ENCODE data around the gene XPR1.

- TF ChIP-seq POLR2AphosphoS5 (IDR thresholded peaks at IDR 0.05; ENCODE audit: insufficient read depth in 1 of 2, low read depth in 1 of 2) (no peak), POLR2A (IDR thresholded peaks at IDR 0.05) (no peak), CTCF (IDR thresholded peaks at IDR 0.05) (no peak)
Observed at GRCh38 chr1:180796897-180797640, 165.2 kb downstream of the XPR1 start.
